HG02610 (cell line): ENCODE results near the gene ODAD3.
A peak's percentile ranks its signal among the peaks of the same experiment; 100 is the strongest.

ENCODE experiments used
- ATAC-seq: cut with Tn5 transposase; IDR thresholded peaks from one replicate; pipeline ENCODE4 v1.9.1; 2021; ENCODE audit warnings: mild to moderate bottlenecking, moderate library complexity; ENCODE audit not compliant: unreplicated experiment

The ODAD3 gene

GRCh38 chr19:11378319-11379189 is 56.4 kb downstream of the ODAD3 start:
- no peak for ATAC-seq

DNA sequence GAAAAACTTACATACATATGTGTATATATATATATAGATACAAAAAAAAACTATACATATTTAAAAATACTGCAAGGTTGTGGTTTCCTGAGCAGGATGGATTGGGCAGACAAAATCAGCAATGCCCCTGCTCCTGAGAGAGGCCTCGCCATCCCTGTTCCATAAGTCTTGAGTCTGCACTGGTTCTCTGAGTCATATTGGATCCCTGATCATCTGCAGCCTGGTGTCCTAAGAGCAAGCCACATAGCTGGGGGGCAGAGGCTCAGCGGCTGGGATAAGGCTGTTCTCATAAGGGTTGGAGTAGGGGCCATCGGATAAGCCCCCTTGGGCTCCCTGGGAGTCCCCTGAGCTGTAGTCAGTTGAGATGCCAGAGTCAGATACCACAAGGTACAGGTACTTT is 57.2 kb downstream of the ODAD3 start:
- ATAC-seq, result no peak

DNA sequence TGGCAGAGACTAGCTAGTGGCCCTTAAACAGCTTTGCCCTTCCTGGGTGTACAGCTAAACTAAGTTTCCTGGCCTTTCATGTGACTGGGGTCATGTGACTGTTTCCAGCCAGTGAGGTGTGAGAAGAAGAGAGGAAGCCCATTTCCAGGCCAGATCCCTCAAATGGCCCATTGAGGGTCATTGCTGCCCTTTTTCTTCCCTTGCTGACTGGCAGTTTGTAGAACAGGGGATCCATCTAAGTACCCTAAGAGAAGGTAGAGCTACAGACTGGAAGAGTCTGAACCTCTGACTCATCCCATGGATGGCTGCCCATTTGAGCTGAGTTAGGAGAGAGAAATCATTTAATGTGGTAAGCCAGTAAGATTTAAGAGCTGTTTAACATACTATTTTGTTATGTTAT is 57.7 kb downstream of the ODAD3 start:
- no peak for ATAC-seq

DNA sequence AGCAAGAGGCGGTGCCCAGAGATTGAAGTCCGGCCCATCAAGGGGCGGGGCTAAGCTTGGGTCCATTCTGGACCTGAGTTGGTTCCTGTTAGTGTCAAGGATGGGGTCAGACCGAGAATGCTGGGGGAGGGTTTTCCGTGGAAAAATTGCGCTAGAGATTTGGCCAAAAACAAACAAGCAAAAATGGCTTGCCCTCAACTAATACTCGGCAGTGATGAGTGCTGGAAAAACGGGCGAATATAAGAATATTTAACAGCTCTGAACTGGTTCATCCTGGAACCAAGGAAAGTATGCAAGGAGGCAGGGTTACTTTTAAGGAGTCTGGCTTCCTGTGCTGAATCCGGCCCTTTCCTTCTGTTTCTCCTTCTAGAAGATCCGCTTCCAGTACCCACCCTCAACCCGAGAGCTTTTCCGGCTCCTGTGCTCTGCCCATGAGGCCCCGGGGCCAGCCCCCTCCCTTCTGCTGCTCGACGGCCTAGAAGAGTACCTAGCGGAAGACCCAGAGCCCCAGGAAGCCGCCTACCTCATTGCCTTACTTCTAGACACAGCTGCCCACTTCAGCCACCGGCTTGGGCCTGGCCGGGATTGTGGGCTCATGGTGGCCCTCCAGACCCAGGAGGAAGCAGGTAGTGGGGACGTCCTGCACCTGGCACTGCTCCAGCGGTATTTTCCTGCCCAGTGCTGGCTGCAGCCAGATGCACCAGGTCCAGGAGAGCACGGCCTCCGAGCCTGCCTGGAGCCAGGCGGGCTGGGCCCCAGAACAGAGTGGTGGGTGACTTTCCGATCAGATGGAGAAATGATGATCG is 59.6 kb downstream of the ODAD3 start:
- no peak for ATAC-seq

- peak; percentile 87 for ATAC-seq
Observed at GRCh38 chr19:11374433-11375142, 60.3 kb downstream of the ODAD3 start, which contains the start of gene SWSAP1. Gene SWSAP1, plus strand, starts transcription at chr19:11374666. Its CDS starts 15 bp downstream, at chr19:11374681.

GRCh38 chr19:11373885-11374432 is 61.0 kb downstream of the ODAD3 start:
- ATAC-seq, result no peak

- no peak for ATAC-seq
Observed at GRCh38 chr19:11373166-11373884, 61.6 kb downstream of the ODAD3 start.

DNA sequence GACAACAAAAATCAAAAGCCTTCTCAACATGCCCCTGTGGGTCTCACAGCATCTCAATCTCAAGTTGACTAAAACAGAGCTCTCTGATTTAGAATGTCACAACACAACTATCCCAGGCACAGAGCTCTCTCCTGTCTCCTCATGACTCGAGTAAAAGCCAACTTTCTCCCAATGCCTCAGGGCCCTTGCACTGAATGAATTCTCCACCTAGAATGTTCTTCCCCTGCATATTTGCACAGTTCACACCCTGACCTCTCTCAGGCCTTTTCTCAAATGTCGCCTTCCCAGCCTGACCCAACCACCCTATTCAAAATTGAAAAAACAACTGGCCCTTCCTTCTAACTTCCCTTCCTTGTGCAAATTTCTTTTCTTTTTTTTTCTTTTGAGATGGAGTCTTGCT is 64.2 kb downstream of the ODAD3 start:
- no peak for ATAC-seq
